GM23338 (cell line): ENCODE results near the gene SRRD. TPM values are rescaled to one million over a fixed set of nuclear protein-coding genes. Genes with fewer than 3 reads are reported as not detected.
"Not testable (repeated sequence)": the region's sequence is repeated elsewhere in the genome, so short reads cannot be mapped to it uniquely, and the experiment has no call there.

Experiments
- ATAC-seq: fragments of 200-7000 bp; cut with Tn5 transposase; 3 replicates; pipeline ENCODE4 v1.9.1; 2020
- DNase-seq: peaks from one replicate; pipeline ENCODE4 v3.0.0-alpha.2; 2015; ENCODE audit warnings: low spot score
- H2AFZ ChIP-seq: fragments of 200-600 bp; sonication (generic); 2 replicates; pipeline ENCODE4 v1.8.0; 2016; ENCODE audit warnings: antibody characterized with exemption, mild to moderate bottlenecking, moderate library complexity
- H3F3A ChIP-seq: fragments of 200-600 bp; sonication (generic); replicated peaks from 2 replicates; pipeline ENCODE4 v1.8.0; 2017; ENCODE audit warnings: antibody characterized with exemption, mixed run types, low read depth
- H3K27ac ChIP-seq: fragments of 200-600 bp; sonication (generic); 2 replicates; pipeline ENCODE4 v1.6.1; 2016; ENCODE audit warnings: low read depth
- H3K27me3 ChIP-seq: fragments of 200-600 bp; sonication (generic); 2 replicates; pipeline ENCODE4 v1.8.0; 2016; ENCODE audit warnings: mild to moderate bottlenecking, mixed run types, moderate library complexity; ENCODE audit not compliant: insufficient read depth
- H3K36me3 ChIP-seq: fragments of 200-600 bp; sonication (generic); 2 replicates; pipeline ENCODE4 v1.8.0; 2016; ENCODE audit warnings: mild to moderate bottlenecking; ENCODE audit not compliant: insufficient read depth
- H3K4me1 ChIP-seq: fragments of 200-600 bp; sonication (generic); 2 replicates; pipeline ENCODE4 v1.8.0; 2016; ENCODE audit warnings: mild to moderate bottlenecking, moderate library complexity; ENCODE audit not compliant: insufficient read depth
- H3K4me2 ChIP-seq: fragments of 200-600 bp; sonication (generic); 2 replicates; pipeline ENCODE4 v1.7.1; 2017; ENCODE audit warnings: mixed run types
- H3K4me3 ChIP-seq: fragments of 200-600 bp; sonication (generic); 2 replicates; pipeline ENCODE4 v1.6.1; 2016; ENCODE audit warnings: mixed run types
- H3K79me2 ChIP-seq: fragments of 200-600 bp; sonication (generic); replicated peaks from 2 replicates; pipeline ENCODE4 v1.8.0; 2017; ENCODE audit warnings: mild to moderate bottlenecking; ENCODE audit not compliant: insufficient read depth
- H3K9me2 ChIP-seq: fragments of 200-600 bp; sonication (generic); 2 replicates; pipeline ENCODE4 v1.8.0; 2017; ENCODE audit not compliant: insufficient read depth
- H4K20me1 ChIP-seq: fragments of 200-600 bp; sonication (generic); replicated peaks from 2 replicates; pipeline ENCODE4 v1.8.0; 2017; ENCODE audit warnings: mild to moderate bottlenecking; ENCODE audit not compliant: insufficient read depth
- H3K27ac Mint-ChIP-seq: 2 replicates; pipeline ENCODE4 v1.8.0; 2020; ENCODE audit warnings: inconsistent platforms, mild to moderate bottlenecking, moderate library complexity, mixed read lengths
- H3K27me3 Mint-ChIP-seq: 3 replicates; pipeline ENCODE4 v1.8.0; 2022; ENCODE audit warnings: low read depth, mild to moderate bottlenecking, moderate library complexity, mixed read lengths, inconsistent platforms; ENCODE audit not compliant: insufficient read depth, poor library complexity
- H3K36me3 Mint-ChIP-seq: 3 replicates; pipeline ENCODE4 v1.8.0; 2021; ENCODE audit warnings: low read depth, mild to moderate bottlenecking, inconsistent platforms, moderate library complexity, mixed read lengths
- H3K4me1 Mint-ChIP-seq: 3 replicates; pipeline ENCODE4 v1.8.0; 2020; ENCODE audit warnings: mild to moderate bottlenecking, inconsistent platforms, mixed read lengths
- H3K4me3 Mint-ChIP-seq: 3 replicates; pipeline ENCODE4 v1.8.0; 2021; ENCODE audit warnings: moderate library complexity, mild to moderate bottlenecking, inconsistent platforms, mixed read lengths
- H3K9me3 Mint-ChIP-seq: 3 replicates; pipeline ENCODE4 v1.8.0; 2020; ENCODE audit warnings: moderate library complexity, mild to moderate bottlenecking, inconsistent platforms, mixed read lengths
- CTCF ChIP-seq, 2 experiments: fragments of 200-600 bp in 1 of 2; sonication (generic) in 1 of 2; conservative IDR thresholded peaks; 2 replicates each; pipeline versions ENCODE4 v1.5.1 to v1.6.1; 2016 to 2017; ENCODE audit warnings: antibody characterized with exemption in 2 of 2, low read depth in 2 of 2, mild to moderate bottlenecking in 2 of 2, moderate library complexity in 1 of 2
- polyA plus RNA-seq: library from polyadenylated mRNA; unstranded; fragments of >200 nt; fragmentation: Nextera tagmentation; extraction: Ambion mirVana; gene quantifications from 2 replicates; pipeline ENCODE4 v1.2.1, GENCODE V29; 2016
- total RNA-seq: library from RNA; depleted of rRNA; stranded (reverse); fragments of >200 nt; shearing (Covaris generic); gene quantifications from 2 replicates; pipeline ENCODE4 v1.2.3, GENCODE V29; 2014
- TF ChIP-seq, protein P1 (sequence below): IDR thresholded peaks from one replicate; pipeline ENCODE4 v1.6.1; 2018; ENCODE audit warnings: antibody characterized with exemption; ENCODE audit not compliant: unreplicated experiment
- TF ChIP-seq, protein P2 (sequence below): fragments of 250-450 bp; sonication (Bioruptor Pico); IDR thresholded peaks from 2 replicates; pipeline ENCODE4 v1.5.0; 2020; ENCODE audit warnings: mild to moderate bottlenecking, moderate library complexity

The SRRD gene
- total and polyA plus RNA-seq, 2 experiments from 2014 or later, result 17.8 to 23.2 TPM

DNA sequence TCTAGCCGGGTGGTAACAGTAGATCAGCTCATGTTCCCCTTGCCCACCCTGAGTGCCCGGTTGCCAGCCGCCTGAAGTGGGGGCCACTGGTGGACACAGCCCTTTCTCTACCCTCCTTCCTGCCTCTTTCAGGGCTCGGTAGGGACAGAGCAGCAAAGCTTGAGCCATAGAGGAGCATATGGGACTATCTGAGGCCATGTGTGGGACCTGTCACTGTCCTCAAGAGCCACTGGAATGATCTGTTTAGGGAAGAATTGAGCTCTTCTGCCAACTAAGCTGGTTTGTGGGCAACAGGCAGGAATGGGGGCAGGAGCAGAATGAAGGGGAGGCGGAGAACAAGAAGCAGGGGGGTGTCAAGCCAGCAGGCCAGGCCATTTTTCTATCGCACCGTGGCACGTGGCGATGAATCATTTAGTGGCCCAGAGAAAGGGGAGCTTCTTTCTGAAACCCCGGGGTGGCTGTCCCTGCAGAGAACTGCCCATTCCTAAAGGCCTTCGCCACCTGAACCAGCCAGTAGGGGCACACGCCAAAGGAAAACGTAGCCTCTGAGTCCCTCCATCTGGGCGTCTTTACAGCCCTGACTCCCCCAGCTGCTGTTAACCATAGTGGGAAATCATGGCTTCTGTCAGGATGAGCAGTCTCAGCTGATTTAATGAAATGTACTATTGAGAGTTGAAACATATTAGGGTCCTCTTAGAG is 45.8 kb upstream of the SRRD start:
- H3K27ac Mint-ChIP-seq, result peak overlapping the region; percentile 66; the same call in 1 of the 2 replicates
- ATAC-seq, result peak; percentile 75

GRCh38 chr22:26438776-26439175 is 44.9 kb upstream of the SRRD start:
- not testable (repeated sequence) for H3K27ac Mint-ChIP-seq, H3K27ac ChIP-seq, H3K4me1 ChIP-seq, H3K9me3 Mint-ChIP-seq, H3F3A ChIP-seq, H3K27me3 Mint-ChIP-seq, H3K36me3 ChIP-seq, H4K20me1 ChIP-seq, H3K4me3 Mint-ChIP-seq, H3K4me3 ChIP-seq, DNase-seq, H3K4me1 Mint-ChIP-seq, H3K4me2 ChIP-seq, H2AFZ ChIP-seq, H3K9me2 ChIP-seq, H3K36me3 Mint-ChIP-seq, H3K27me3 ChIP-seq, ATAC-seq
- peaks cover 14% of the 10 kb centered on the region; the same call in 1 of the 2 replicates for H3K79me2 ChIP-seq

More for the DNA sequence above, 45.8 kb upstream of the SRRD start:
- H3K79me2 ChIP-seq, result peaks cover 14% of the 10 kb centered on the region; the same call in 1 of the 2 replicates
- H2AFZ ChIP-seq, result no peak overlapping the region
- Mint-ChIP-seq H3K9me3 (no peaks in the 10 kb centered on the region), H3K27me3 (peaks cover 8% of the 10 kb centered on the region), H3K36me3 (peaks cover 8% of the 10 kb centered on the region; the same call in 2 of the 3 replicates), H3K4me1 (peaks cover 5% of the 10 kb centered on the region), H3K4me3 (no peak overlapping the region)
- peaks cover 7% of the 10 kb centered on the region; the same call in 1 of the 2 replicates for H3K4me1 ChIP-seq
- no peaks in the 10 kb centered on the region for H3K27me3 ChIP-seq
- TF ChIP-seq CTCF (conservative IDR thresholded peaks at IDR 0.05; ENCODE audit: low read depth in 2 of 2), result peak in 1 of 2 experiments; percentile 37; a peak in 2 of 4 replicates
- TF ChIP-seq, protein P1, sequence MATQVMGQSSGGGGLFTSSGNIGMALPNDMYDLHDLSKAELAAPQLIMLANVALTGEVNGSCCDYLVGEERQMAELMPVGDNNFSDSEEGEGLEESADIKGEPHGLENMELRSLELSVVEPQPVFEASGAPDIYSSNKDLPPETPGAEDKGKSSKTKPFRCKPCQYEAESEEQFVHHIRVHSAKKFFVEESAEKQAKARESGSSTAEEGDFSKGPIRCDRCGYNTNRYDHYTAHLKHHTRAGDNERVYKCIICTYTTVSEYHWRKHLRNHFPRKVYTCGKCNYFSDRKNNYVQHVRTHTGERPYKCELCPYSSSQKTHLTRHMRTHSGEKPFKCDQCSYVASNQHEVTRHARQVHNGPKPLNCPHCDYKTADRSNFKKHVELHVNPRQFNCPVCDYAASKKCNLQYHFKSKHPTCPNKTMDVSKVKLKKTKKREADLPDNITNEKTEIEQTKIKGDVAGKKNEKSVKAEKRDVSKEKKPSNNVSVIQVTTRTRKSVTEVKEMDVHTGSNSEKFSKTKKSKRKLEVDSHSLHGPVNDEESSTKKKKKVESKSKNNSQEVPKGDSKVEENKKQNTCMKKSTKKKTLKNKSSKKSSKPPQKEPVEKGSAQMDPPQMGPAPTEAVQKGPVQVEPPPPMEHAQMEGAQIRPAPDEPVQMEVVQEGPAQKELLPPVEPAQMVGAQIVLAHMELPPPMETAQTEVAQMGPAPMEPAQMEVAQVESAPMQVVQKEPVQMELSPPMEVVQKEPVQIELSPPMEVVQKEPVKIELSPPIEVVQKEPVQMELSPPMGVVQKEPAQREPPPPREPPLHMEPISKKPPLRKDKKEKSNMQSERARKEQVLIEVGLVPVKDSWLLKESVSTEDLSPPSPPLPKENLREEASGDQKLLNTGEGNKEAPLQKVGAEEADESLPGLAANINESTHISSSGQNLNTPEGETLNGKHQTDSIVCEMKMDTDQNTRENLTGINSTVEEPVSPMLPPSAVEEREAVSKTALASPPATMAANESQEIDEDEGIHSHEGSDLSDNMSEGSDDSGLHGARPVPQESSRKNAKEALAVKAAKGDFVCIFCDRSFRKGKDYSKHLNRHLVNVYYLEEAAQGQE, result no peak
- no peak overlapping the region for H3K27ac ChIP-seq
- peak; percentile 53 for DNase-seq
- no peaks in the 10 kb centered on the region for H3K9me2 ChIP-seq
- H4K20me1 ChIP-seq, result peaks cover 4% of the 10 kb centered on the region
- no peaks in the 10 kb centered on the region for H3K36me3 ChIP-seq
- H3K4me2 ChIP-seq, result no peak overlapping the region
- no peak overlapping the region for H3K4me3 ChIP-seq
- no peaks in the 10 kb centered on the region for H3F3A ChIP-seq

DNA sequence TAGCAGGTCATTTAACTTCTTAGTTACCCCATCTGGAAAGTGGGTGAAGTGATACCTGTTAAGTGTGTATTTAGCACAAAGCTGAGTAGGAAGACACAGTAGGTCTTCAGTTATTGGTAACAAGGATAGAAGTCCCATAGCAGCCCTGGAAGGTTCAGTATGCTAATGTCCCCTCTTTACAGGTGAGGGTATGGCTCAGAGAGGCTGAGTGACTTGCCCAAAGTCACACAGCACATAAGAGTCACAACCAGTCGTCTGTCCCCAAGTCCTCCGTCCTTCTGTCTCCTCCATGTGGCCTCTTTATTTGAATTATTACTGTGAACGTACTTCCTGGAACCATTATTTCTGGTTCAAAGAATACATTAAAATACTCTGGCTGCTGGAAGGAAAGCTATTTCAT is 44.1 kb upstream of the SRRD start:
- Histone ChIP-seq H3K4me3 (no peak overlapping the region), H2AFZ (no peak overlapping the region), H3K9me2 (no peaks in the 10 kb centered on the region), H3K27me3 (no peaks in the 10 kb centered on the region), H3K36me3 (no peaks in the 10 kb centered on the region), H3K27ac (no peak overlapping the region), H4K20me1 (peaks cover 4% of the 10 kb centered on the region), H3F3A (no peaks in the 10 kb centered on the region), H3K79me2 (peaks cover 14% of the 10 kb centered on the region; the same call in 1 of the 2 replicates), H3K4me1 (peaks cover 7% of the 10 kb centered on the region; the same call in 1 of the 2 replicates), H3K4me2 (no peak overlapping the region)
- Mint-ChIP-seq H3K4me3 (no peak overlapping the region), H3K4me1 (peaks cover 5% of the 10 kb centered on the region), H3K36me3 (peaks cover 4% of the 10 kb centered on the region; the same call in 2 of the 3 replicates), H3K27ac (no peak overlapping the region), H3K27me3 (peaks cover 9% of the 10 kb centered on the region), H3K9me3 (no peaks in the 10 kb centered on the region)
- ATAC-seq, result no peak
- no peak for DNase-seq
- TF ChIP-seq, protein P2, sequence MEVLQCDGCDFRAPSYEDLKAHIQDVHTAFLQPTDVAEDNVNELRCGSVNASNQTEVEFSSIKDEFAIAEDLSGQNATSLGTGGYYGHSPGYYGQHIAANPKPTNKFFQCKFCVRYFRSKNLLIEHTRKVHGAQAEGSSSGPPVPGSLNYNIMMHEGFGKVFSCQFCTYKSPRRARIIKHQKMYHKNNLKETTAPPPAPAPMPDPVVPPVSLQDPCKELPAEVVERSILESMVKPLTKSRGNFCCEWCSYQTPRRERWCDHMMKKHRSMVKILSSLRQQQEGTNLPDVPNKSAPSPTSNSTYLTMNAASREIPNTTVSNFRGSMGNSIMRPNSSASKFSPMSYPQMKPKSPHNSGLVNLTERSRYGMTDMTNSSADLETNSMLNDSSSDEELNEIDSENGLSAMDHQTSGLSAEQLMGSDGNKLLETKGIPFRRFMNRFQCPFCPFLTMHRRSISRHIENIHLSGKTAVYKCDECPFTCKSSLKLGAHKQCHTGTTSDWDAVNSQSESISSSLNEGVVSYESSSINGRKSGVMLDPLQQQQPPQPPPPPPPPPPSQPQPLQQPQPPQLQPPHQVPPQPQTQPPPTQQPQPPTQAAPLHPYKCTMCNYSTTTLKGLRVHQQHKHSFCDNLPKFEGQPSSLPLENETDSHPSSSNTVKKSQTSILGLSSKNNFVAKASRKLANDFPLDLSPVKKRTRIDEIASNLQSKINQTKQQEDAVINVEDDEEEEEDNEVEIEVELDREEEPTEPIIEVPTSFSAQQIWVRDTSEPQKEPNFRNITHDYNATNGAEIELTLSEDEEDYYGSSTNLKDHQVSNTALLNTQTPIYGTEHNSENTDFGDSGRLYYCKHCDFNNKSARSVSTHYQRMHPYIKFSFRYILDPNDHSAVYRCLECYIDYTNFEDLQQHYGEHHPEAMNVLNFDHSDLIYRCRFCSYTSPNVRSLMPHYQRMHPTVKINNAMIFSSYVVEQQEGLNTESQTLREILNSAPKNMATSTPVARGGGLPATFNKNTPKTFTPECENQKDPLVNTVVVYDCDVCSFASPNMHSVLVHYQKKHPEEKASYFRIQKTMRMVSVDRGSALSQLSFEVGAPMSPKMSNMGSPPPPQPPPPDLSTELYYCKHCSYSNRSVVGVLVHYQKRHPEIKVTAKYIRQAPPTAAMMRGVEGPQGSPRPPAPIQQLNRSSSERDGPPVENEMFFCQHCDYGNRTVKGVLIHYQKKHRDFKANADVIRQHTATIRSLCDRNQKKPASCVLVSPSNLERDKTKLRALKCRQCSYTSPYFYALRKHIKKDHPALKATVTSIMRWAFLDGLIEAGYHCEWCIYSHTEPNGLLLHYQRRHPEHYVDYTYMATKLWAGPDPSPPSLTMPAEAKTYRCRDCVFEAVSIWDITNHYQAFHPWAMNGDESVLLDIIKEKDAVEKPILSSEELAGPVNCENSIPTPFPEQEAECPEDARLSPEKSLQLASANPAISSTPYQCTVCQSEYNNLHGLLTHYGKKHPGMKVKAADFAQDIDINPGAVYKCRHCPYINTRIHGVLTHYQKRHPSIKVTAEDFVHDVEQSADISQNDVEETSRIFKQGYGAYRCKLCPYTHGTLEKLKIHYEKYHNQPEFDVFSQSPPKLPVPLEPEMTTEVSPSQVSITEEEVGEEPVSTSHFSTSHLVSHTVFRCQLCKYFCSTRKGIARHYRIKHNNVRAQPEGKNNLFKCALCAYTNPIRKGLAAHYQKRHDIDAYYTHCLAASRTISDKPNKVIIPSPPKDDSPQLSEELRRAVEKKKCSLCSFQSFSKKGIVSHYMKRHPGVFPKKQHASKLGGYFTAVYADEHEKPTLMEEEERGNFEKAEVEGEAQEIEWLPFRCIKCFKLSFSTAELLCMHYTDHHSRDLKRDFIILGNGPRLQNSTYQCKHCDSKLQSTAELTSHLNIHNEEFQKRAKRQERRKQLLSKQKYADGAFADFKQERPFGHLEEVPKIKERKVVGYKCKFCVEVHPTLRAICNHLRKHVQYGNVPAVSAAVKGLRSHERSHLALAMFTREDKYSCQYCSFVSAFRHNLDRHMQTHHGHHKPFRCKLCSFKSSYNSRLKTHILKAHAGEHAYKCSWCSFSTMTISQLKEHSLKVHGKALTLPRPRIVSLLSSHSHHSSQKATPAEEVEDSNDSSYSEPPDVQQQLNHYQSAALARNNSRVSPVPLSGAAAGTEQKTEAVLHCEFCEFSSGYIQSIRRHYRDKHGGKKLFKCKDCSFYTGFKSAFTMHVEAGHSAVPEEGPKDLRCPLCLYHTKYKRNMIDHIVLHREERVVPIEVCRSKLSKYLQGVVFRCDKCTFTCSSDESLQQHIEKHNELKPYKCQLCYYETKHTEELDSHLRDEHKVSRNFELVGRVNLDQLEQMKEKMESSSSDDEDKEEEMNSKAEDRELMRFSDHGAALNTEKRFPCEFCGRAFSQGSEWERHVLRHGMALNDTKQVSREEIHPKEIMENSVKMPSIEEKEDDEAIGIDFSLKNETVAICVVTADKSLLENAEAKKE, result no peak
